Measurements from ENCODE around the gene PROX2.
A peak's percentile ranks its signal among the peaks of the same experiment; 100 is the strongest.

PROX2 gene

DNA sequence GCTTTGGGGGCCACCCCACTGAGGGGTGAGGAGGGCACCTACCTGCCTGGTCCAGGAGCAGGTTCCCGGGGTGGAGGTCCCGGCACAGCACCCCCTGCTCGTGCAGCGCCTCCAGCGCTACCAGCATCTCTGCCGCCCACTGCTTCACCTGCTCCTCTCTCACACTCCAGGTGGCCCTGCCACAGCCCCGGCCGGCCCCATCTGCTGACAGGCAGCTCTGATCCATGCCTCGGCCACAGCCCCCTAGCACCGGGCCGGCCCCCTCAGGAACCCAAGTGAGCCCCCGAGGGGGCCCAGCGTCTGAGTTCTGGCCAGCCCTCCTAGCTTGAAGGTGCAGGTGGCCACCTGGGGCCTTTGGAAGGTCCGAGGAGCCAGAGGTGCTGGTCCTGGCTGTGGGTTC is 33.6 kb upstream of the PROX2 start:
- no peak for DNase-seq

DNA sequence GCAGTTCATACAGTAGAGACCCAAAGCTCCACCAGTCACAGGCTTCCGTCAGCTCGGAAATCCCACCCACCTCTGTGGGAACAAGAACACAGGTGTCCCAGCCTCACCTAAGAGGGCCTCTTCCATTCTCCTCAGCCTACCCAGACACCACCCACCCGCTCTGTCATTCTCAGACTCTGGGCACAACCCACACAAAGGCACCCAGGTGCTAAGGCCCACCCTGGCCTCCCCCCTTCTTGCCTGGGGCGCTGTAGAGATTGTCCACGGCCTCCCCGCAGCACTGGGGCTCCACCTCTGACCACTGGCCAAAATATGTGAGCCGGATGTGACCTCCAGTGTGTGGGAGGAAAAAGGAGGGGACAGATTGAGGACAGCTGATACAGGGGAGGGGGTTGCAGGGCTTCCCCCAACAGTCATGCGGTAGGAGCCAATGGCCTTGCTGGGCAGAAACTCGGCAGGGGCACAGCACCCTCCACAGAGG is 33.0 kb upstream of the PROX2 start:
- DNase-seq, result no peak

DNA sequence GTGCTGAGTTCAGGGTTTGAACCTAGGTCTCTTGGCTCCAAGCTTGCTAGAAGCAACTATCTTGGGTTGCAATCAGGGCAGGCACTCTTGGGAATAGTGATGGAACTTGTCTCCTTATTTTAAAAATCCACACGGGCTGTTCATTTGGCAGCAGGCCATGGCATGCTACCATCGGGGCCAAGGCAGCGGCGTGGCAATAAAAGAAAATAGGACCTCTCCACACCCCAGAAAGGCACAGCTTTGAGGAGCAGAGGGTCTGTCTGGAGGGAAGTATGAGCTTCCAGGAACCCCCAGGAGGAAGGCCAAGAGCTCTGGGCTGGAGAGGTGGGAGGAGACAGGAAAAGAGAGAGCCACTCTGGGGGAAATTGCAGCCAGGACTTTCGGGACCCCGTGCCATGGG is 31.8 kb upstream of the PROX2 start:
- no peak for DNase-seq

DNA sequence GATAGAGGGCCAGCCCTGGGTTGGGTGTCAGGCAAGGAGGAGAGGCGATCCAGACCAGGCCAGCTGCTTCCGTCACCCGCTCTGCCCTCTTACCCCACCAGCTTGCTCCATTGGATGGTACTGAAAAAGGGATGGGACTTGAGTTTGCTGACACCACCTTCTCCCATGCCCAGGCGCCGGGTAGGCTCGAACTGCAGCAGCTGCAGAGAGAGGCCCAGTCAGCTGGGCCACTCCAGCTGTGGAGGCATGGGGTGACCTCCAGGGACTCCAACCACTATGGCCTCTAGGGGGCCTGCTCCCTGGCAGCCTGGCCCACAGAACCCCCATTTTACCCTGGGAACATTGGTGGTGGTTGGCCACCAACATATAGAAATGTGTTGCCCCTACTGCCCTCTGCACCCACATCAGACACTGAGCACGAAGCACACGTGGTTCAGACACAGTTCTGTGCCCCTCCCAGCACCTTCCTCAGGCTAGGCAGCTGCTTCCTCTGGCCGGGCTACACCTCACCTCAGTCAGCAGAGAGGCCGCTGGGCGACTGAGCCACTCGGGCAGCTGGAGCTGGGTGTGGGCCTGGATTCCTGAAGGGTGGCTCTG is 31.1 kb upstream of the PROX2 start:
- no peak for DNase-seq

DNA sequence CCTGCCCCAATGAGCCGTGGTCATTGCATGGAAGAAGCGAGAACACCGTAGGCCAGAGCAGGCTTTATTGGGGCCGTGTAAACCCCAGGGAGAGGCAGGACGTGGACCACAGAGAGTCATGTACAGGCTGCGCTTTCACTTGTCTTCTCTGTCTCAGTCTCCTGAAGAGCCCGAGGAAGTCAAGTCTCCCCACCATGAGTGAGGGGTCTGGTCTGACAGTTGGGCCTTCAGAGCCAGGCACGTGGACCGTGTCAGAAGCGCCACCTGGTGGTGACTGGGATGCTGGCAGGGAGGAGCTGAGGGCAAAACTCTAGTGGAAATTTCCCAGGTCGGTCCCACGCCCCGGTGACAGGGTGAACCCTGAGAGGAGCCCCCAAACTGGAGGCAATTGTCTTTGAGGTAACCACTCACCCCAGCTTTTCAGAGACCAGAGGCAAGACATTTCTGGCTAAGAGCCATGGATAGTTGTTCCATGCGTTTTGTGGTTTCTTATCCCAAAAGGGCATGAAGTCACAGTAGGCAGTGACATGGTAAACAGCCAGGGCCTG is 29.7 kb upstream of the PROX2 start:
- peak; percentile 74 for DNase-seq

DNA sequence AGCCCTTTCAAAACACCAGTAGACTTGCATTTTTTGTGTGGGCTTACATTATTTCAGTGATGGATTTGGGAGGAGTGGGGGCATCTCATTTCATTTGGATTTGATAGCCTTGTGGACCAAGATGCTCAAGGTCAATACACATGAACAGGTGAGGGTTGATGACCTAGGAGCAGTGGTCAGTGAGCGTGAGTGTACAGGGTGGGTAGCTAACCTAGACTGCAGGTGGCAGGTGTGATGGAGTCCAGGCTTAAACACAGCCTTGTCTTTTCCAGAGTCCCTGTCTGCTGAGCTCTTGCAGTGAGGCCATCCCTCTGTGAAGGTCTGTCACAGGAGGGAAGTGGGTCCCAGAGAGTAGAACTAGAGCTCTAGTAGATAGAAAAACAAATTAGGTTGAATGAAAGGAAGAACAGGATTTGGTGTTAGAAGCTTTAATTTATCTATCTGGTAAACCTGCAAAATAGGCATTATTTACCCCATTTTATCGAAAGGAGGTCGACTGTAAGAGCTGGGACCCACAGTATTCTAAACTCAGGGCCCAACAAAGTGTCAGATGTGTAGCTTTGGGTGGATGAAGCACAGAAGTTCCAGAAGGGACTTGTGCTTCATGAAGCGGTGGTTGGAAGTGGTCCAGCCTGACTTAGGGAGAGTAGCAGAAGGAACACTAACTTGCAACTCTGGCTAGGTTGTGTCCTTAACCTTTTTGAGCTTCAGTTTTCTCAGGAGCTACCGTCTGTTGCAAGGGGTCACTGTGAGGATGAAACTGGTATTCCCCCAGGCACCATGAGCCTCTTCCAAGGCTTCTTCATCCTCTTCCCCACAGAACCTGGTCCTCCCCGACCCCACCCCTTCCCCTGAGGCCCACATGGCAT is 28.9 kb upstream of the PROX2 start:
- DNase-seq, result no peak

DNA sequence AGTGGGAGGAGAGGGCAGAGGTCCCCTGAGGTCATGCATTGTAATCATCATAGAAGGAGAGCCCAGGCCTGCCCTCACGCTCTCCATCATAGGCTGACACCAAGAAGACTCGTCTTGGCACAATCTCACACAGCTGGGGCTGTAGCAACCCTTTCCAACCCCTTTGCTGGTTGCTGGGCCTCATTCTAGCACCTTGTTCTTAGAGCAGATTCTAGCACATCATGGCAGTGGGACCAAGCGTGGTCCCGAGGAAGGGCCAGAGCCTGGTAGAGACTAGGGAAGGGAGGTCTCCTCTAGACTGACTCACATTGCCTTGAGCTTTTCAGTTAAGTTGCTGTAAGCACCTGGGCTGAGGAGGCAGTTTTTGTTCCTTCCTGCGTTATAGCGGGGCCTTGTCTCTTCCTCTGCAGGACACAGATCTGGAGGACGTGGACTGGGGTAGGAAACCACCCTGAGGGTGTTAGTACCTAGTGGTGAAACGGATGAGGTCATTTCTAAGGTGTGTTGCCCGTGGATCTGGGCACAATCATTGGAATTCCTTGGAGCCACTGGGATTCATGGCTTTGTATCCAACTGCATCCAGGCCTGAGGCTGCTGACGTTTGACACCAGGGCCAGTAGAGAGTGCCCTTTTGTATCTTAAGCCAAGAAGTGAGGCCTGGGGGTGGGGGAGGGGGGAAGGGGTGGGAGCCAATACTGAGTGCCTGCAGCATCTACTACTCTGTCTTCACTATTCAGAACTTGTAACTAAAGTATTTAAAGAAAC is 27.2 kb upstream of the PROX2 start:
- DNase-seq, result no peak

DNA sequence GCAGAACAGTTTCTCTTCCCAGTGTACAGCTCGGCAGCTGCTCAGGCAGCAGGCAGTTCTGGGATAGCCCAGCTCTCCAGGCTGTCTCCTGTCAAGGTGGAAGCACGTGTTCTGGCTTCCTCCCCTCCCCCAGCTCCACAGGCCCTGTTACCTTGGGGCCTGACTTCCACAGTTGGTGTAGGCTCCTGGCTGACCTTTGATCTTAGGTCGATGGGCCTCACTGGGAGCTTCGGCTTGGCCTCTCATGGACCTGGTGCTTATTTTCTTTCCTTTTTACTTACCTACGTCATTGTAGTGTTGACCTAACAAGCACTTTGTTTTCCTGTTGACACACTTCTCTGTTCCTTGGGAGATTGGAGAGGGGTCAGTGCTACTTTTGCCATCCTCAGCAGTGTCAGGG is 22.7 kb upstream of the PROX2 start:
- no peak for DNase-seq

DNA sequence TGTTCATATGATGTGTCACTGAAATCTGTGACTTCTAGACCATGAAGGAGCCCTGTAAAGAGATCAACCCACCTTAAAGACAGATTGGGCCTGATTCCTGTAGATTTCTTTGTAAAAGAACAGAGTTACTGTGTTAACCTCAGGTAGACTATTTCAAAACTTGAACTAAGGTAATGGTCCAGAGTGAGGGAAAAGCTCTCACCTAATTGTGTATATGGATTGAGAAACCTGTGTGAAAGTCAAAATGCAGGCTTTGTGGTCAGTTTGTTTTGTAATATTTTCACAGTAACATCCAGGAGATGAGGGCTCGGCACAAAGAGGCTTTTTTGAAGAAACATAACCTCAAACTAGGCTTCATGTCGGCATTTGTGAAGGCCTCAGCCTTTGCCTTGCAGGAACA is 22.1 kb upstream of the PROX2 start:
- no peak for DNase-seq

DNA sequence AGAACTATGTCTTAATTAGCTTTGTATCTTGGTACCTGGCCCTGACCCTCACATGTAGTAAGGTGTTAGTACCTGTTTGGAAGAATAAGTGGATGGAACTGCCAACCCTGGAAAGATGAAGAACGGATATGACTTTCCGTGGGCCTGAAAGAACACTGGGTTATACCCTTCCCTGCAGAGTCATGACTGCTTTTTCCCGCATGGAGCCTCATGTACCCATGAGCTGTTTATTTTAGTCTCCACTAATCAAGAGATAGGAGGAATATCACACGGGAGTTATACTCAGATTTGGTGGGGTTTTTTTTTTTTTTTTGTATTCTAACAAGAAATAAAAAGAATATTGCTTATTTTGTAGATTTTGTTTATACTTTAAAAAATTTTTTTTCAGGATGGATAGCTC is 21.7 kb upstream of the PROX2 start:
- no peak for DNase-seq

DNA sequence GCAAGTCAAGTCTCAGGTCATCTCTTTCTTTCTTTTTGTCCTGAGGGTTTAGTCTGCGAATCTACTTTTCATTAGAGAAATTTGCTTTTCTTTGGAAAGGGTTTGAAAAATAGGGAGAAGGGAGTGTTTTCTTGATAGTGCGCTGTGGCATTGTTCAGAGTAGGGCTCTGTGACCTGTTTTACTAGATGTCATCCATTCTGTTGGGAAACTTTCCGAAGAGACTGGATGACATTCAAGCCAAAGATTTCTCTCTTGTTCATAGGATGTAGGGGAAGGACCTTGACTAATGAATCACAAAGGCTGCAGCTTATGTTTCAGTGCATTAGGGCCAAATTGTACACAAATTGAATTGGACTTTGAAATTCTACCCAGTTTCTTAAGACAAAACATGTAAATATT is 20.5 kb upstream of the PROX2 start:
- DNase-seq, result no peak

DNA sequence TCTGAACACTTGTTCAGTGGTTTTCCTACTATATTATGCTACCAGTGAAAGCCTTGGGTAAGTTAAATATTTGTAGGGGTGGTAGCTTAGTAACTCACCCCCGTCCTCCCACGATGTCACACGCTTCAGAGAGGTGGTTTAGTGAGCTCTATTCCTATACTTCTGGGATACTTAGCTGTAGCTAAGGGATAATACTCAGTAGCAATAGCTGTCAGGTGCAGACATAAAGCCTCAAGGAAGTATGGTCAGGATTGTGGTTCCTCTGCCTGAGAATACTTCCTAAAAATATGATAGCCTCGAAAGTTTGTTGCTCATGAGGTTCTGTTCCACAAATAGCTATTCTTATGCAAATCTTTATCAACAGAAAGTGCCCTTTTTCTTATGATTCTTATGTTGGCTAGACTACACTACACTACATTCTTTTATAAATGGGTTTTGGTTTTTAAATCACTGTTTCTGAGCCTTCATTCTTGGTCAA is 17.7 kb upstream of the PROX2 start:
- no peak for DNase-seq

DNA sequence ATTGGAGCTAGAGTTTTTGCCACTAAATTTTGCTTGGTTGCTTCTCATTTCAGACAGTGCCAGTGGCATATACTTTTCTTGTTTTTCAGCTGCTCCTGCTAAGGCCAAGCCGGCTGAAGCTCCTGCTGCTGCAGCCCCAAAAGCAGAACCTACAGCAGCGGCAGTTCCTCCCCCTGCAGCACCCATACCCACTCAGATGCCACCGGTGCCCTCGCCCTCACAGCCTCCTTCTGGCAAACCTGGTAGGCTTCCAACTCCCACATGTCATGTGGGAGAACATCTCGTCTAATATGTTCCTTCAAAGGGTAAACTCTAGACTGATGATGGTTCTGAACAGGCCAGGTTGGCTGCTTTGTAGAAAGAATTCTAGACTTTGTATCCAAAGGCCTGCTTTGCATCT is 16.8 kb upstream of the PROX2 start:
- no peak for DNase-seq

DNA sequence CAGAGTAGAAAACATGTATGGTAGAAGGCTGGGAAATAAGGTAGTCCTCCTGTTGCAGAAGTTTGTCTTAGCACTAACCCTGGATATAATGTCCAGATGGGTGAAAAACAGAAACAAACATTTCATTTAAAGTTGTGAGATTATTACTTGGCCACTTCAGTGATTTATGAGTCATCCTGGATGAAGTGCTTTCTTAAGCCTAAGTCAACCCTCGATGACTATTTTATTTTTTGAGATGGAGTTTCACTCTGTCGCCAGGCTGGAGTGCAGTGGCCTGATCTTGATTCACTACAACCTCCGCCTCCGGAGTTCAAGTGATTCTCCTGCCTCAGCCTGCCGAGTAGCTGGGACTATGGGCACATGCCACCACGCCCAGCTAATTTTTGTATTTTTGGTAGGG is 15.9 kb upstream of the PROX2 start:
- no peak for DNase-seq

DNA sequence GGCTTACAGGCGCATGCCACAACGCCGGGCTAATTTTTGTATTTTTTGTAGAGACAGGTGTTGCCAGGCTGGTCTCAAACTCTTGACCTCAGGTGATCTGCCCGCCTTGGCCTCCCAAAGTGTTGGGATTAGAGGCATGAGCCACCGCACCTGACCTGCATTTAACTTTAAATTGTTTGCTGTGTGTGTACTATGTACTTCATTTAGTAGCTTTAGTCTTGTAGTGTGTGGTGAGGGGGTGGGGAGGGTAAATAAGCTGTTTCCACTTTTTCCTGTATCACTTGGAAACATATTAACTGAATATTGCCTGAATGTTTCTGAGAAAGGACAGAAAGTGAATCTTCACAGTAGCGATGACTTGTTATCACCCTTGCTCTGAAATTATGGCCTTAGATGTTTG is 14.3 kb upstream of the PROX2 start:
- DNase-seq, result no peak

DNA sequence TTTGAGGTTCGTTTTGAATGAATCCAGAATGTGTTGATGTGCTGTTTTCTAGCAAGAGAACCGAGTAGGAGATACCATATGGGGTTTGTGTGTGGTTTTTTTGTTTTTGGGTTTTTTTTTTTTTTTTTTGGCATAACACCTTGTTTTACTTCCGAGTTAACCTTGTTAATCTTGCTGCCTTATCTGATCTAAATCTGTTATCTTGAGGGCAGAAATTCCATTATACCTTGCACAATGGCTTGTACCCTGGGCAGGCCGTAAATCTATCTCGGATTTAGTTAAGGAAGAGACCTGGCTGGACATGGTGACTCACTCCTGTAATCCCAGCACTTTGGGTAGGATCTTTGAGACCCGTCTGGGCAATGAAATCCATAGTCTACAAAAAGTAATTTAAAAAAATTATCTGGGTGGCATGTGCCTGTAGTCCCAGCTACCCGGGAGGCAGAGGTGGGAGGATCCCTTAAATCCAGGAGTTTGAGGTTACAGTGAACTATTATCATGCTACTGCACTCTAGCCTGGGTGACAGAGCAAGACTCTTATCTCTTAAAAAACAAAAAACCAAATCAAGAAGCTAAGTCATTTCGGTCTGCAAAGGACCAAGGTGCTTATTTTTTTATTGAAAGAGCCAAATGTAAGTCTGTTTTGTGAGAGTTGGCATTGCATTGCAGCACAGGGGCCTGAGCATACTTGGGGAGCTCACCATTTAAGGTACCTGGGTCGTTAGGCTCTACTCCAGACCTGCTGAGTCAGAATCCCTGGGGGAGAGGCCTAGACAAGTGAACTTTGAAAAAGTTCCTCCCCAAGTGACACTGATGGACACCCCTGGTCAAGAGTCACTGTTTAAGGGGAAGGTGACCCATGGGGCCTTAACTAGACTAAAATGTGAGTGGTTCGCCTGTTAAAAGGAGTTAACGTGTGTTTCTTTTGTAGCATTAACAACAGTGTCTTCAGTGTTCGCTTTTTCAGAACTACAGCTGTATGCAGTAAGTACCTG is 12.5 kb upstream of the PROX2 start:
- DNase-seq, result no peak

DNA sequence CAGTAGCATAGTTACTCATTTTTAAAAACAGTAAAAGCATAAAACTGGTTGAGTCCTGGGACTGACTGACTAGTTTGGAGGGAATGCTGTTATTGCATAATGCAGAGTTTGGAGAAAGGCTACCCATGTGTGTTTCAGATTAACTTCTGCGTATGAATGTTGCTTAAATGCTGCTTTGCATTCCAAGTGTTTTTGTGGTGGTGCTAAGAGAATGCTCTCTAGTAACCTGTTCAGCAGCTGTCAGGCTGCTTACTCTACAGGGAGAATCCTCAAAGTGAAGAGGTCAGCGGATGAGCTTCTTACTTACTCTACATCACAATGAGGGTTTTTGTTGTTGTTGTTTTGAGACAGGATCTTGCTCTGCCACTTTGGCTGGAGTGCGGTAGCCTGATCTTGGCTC is 10.1 kb upstream of the PROX2 start:
- DNase-seq, result no peak

DNA sequence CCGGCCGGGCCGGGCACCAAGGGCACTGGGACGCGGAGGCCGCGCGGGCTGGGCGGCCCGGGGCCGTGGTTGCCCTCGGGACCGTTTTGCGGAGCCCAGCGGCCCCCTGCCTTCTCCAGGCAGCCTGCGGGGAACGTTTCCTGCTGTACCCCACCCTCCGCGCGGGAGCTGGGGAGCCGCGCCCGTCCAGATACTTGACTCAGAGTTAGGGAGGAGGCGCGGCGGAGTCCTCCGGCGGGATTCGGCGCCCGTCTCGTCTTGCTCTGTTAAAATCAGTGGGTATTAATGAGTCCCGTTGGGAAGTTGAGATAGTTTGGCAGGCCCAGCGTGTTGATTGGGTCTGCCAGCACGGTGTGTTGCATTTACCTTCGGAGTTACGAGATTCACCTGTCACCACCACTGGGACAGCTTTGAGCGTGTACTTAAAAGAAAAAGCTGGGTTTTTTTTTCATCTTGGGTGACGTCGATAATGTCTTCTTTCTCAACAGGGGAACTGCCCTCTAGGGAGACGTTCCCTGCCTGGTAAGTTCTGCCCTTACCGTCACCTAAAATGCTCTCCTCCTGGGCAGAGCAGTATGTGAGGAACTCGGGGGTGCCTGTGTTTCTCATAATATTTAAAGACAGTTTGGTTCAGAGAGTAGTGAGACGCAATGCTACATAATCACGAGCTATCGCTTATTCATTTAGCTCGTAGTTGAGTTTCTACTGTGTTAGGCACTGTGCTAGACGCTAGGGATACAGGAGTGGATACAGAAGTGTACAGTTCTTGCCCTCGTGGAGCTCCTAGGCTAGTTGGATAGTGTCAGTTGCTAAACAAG is 6.4 kb upstream of the PROX2 start:
- no peak for DNase-seq

DNA sequence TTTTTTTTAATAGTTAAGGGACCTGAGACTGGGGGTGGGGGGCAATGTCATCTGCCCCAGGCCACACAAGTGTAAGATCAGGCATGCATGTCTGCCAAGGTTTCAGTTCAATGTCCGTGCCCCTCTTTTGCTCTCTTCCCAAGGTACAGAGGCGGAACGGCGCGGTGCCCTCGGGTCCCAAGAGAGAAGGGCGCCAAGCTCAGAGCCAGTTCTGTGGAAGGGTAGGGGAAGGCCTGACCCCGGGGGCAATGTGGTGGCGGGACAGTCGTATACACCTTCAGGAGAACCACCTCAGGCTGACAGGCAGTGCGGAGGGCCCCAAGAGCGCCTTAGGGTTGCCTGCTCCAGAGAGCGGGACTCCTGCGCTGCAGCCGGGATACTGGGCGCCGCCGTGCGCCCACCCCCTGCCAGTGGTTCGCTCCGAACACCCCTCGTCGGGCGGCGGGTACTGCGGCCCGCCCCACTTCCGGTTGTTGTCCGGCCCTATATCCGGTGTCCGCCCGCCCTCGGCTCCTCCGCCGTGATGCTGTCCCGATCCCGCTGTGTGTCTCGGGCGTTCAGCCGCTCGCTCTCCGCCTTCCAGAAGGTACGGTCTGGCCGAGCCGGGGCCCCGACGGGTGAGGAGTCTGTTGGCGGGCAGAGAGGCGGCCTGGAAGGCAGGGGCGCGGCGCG is 5.6 kb upstream of the PROX2 start, which contains the start of gene DLST:
TSS of gene DLST (plus strand) at position 486 of the 672 bp plus-strand sequence. CDS start at position 524, 38 bp downstream.
- DNase-seq, result peak; percentile 92

DNA sequence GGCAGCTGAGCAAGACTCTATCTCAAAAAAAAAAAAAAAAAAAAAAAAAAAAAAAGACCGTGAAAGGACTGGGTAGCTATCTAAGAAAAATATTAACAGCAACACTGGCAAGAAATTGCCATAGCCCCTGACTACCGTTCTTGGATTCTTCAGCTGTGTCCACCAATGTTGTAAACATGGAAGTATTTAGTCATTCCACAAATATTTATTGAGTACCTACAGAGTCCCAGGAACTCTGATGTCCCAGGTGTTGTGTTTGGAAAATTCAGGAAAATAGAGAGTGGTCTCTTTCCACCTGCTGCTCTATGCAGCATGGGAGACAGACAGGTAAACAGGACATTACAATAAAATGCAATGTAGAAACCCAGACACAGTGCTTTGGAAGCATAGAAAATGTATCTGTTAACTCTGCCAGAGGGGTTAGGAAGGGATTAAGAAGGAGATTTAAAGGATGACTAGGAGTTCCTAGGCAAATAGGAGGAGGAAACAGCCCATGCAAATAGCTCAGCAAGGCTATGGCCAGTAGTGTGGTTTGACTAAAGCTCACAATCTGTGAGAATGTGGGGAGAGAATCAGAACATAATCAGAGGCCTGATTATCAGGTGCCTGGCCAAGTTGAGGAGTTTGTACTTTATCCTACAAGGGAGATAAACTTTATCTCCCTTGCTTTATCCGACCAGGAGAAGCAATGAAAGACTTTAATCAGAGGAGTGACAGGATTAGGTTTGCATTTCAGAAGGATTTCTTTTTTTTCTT is 3.7 kb upstream of the PROX2 start:
- no peak for DNase-seq
